GM12864 (cell line): ENCODE results near the gene SOHLH1.

ENCODE experiments used
- DNase-seq: peaks from one replicate; pipeline ENCODE4 v3.0.0-alpha.2; 2011; ENCODE audit warnings: low read depth
- H3K4me3 ChIP-seq: 2 replicates; pipeline ENCODE4 v1.5.1; 2011; ENCODE audit warnings: mild to moderate bottlenecking, low read depth, low read length, control low read depth
- CTCF ChIP-seq: IDR thresholded peaks from 2 replicates; pipeline ENCODE4 v1.5.1; 2011; ENCODE audit warnings: low read depth, mild to moderate bottlenecking, moderate library complexity, low read length, control low read depth, inconsistent platforms; ENCODE audit errors: missing control alignments

SOHLH1 gene

GRCh38 chr9:135650408-135650807, 48.9 kb downstream of the SOHLH1 start:
- DNase-seq, result no peak
- H3K4me3 ChIP-seq, result no peak overlapping the region
- TF ChIP-seq CTCF, result no peak

- TF ChIP-seq CTCF, result no peak
- no peak for DNase-seq
- H3K4me3 ChIP-seq, result no peak overlapping the region
These were observed 49.8 kb downstream of the SOHLH1 start for GRCh38 chr9:135649508-135649907.

GRCh38 chr9:135648494-135649410, 50.5 kb downstream of the SOHLH1 start:
- H3K4me3 ChIP-seq, result no peak overlapping the region
- no peak for TF ChIP-seq CTCF
- no peak for DNase-seq

- no peak for TF ChIP-seq CTCF
- no peak for DNase-seq
- no peak overlapping the region for H3K4me3 ChIP-seq
These were observed 51.4 kb downstream of the SOHLH1 start for GRCh38 chr9:135647884-135648283.

GRCh38 chr9:135644631-135645218, 54.6 kb downstream of the SOHLH1 start:
- no peak for TF ChIP-seq CTCF
- no peak for DNase-seq
- H3K4me3 ChIP-seq, result no peak overlapping the region
